Measurements from ENCODE around the gene CCSER2. TPM values are rescaled to one million over a fixed set of nuclear protein-coding genes. Genes with fewer than 3 reads are reported as not detected.

CCSER2 gene
- total RNA-seq, 1 experiment from 2014 or later: 28.9 TPM

- Histone ChIP-seq H3K9me2 (ENCODE audit: insufficient read depth) (no peaks in the 10 kb centered on the region), H3K4me3 (replicated peaks in 1 of 2; ENCODE audit: low read depth in 1 of 2, low read length in 2 of 2) (no peak overlapping the region), H3K27me3 (ENCODE audit: insufficient read depth, low read length) (no peaks in the 10 kb centered on the region), H3K4me1 (ENCODE audit: control insufficient read depth in 1 of 2, insufficient read depth in 2 of 2, low read length in 2 of 2) (no peaks in the 10 kb centered on the region), H3K9me3 (ENCODE audit: control insufficient read depth in 1 of 2, insufficient read depth in 1 of 2, low read depth in 1 of 2, low read length in 2 of 2) (no peaks in the 10 kb centered on the region), H3K79me2 (ENCODE audit: insufficient read depth, low read length) (peaks cover 7% of the 10 kb centered on the region), H2AFZ (ENCODE audit: low read depth, low read length, poor library complexity, severe bottlenecking) (no peak overlapping the region), H3K36me3 (ENCODE audit: control insufficient read depth in 1 of 2, insufficient read depth in 2 of 2, low read length in 2 of 2) (0 out of 4 replicates have a peak, but pooled peaks cover 0 to under 1% of the 10 kb centered on the region in 2 experiments), H3K27ac (ENCODE audit: low read depth, low read length) (no peak overlapping the region), H4K20me1 (ENCODE audit: insufficient read depth) (no peaks in the 10 kb centered on the region), H3K9ac (ENCODE audit: low read length) (no peak overlapping the region), H3K4me2 (ENCODE audit: low read length) (no peak overlapping the region)
- ATAC-seq: no peak
- ChIA-PET CTCF (no interaction called here), POLR2A (no interaction called here), RAD21 (ENCODE audit: low non-redundant PET in 1 of 2, low total read pairs in 2 of 2, uncharacterized antibody in 2 of 2, unreplicated experiment in 2 of 2) (no interaction called here)
- intact Hi-C loops (cut with micrococcal nuclease): no loop called here
- no peak for DNase-seq (ENCODE audit: low read depth, low spot score)
- BruUV-seq (replicated peaks): no TSS peak
- TF ChIP-seq ZNF274 (IDR thresholded peaks at IDR 0.05; ENCODE audit: low read depth, low read length) (no peak), CBX3 (IDR thresholded peaks at IDR 0.05; ENCODE audit: low read depth) (no peak), YY1 (IDR thresholded peaks at IDR 0.05; ENCODE audit: extremely low read depth, insufficient replicate concordance, low read depth, low read length) (no peak), ATF3 (IDR thresholded peaks at IDR 0.05) (no peak), POLR2A (IDR thresholded peaks at IDR 0.05; ENCODE audit: borderline replicate concordance, extremely low read depth, insufficient read depth, insufficient read length) (no peak), JUND (IDR thresholded peaks at IDR 0.05) (no peak), ZFX (IDR thresholded peaks at IDR 0.05) (no peak), SRF (IDR thresholded peaks at IDR 0.05; ENCODE audit: low read depth) (no peak), SP1 (IDR thresholded peaks at IDR 0.05; ENCODE audit: low read depth) (no peak), RAD21 (IDR thresholded peaks at IDR 0.05; ENCODE audit: low read depth) (no peak), CEBPB (IDR thresholded peaks at IDR 0.05; ENCODE audit: low read depth) (no peak), FOSL1 (IDR thresholded peaks at IDR 0.05; ENCODE audit: low read depth) (no peak), CTCF (IDR thresholded peaks at IDR 0.05 in 2 of 3, conservative IDR thresholded peaks at IDR 0.05 in 1 of 3; ENCODE audit: borderline replicate concordance in 1 of 3, insufficient read depth in 1 of 3, low read depth in 2 of 3, low read length in 2 of 3) (no peak), TCF7L2 (IDR thresholded peaks at IDR 0.05; ENCODE audit: borderline replicate concordance, extremely low read depth, insufficient read depth, insufficient read length) (no peak), EGR1 (IDR thresholded peaks at IDR 0.05; ENCODE audit: low read depth) (no peak), EZH2 (IDR thresholded peaks at IDR 0.05) (no peak), ELF1 (IDR thresholded peaks at IDR 0.05; ENCODE audit: borderline replicate concordance, low read depth) (no peak)
- TF ChIP-seq, protein P1, sequence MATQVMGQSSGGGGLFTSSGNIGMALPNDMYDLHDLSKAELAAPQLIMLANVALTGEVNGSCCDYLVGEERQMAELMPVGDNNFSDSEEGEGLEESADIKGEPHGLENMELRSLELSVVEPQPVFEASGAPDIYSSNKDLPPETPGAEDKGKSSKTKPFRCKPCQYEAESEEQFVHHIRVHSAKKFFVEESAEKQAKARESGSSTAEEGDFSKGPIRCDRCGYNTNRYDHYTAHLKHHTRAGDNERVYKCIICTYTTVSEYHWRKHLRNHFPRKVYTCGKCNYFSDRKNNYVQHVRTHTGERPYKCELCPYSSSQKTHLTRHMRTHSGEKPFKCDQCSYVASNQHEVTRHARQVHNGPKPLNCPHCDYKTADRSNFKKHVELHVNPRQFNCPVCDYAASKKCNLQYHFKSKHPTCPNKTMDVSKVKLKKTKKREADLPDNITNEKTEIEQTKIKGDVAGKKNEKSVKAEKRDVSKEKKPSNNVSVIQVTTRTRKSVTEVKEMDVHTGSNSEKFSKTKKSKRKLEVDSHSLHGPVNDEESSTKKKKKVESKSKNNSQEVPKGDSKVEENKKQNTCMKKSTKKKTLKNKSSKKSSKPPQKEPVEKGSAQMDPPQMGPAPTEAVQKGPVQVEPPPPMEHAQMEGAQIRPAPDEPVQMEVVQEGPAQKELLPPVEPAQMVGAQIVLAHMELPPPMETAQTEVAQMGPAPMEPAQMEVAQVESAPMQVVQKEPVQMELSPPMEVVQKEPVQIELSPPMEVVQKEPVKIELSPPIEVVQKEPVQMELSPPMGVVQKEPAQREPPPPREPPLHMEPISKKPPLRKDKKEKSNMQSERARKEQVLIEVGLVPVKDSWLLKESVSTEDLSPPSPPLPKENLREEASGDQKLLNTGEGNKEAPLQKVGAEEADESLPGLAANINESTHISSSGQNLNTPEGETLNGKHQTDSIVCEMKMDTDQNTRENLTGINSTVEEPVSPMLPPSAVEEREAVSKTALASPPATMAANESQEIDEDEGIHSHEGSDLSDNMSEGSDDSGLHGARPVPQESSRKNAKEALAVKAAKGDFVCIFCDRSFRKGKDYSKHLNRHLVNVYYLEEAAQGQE (IDR thresholded peaks at IDR 0.05; ENCODE audit: low read depth): no peak
- TF ChIP-seq, protein P2, sequence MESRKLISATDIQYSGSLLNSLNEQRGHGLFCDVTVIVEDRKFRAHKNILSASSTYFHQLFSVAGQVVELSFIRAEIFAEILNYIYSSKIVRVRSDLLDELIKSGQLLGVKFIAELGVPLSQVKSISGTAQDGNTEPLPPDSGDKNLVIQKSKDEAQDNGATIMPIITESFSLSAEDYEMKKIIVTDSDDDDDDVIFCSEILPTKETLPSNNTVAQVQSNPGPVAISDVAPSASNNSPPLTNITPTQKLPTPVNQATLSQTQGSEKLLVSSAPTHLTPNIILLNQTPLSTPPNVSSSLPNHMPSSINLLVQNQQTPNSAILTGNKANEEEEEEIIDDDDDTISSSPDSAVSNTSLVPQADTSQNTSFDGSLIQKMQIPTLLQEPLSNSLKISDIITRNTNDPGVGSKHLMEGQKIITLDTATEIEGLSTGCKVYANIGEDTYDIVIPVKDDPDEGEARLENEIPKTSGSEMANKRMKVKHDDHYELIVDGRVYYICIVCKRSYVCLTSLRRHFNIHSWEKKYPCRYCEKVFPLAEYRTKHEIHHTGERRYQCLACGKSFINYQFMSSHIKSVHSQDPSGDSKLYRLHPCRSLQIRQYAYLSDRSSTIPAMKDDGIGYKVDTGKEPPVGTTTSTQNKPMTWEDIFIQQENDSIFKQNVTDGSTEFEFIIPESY (IDR thresholded peaks at IDR 0.05; ENCODE audit: extremely low read depth, insufficient replicate concordance, low read length): no peak
Observed at GRCh38 chr10:84406561-84406960, 78.2 kb downstream of the CCSER2 start.
